NCI-H748 treated with DMSO at 0.1 percent for 48 hours (cell line): ENCODE results near the gene EYA4.

Source experiments
- DNase-seq: peaks from one replicate; lab custom pipeline; 2025; lab: John Stamatoyannopoulos, UW

The EYA4 gene

GRCh38 chr6:133399426-133399825 lies 158.3 kb downstream of the EYA4 start:
- DNase-seq = no peak

GRCh38 chr6:133404151-133404550 lies 163.0 kb downstream of the EYA4 start:
- peak; percentile 27 for DNase-seq

GRCh38 chr6:133404728-133405127 lies 163.6 kb downstream of the EYA4 start:
- DNase-seq = no peak

GRCh38 chr6:133407320-133408100 lies 166.4 kb downstream of the EYA4 start:
- DNase-seq = no peak

GRCh38 chr6:133408132-133408531 lies 167.0 kb downstream of the EYA4 start:
- no peak for DNase-seq

- DNase-seq = no peak
Observed at GRCh38 chr6:133408543-133408942, 167.4 kb downstream of the EYA4 start.

GRCh38 chr6:133410638-133411435 lies 169.7 kb downstream of the EYA4 start:
- no peak for DNase-seq

- DNase-seq = no peak
Observed at GRCh38 chr6:133411757-133412156, 170.6 kb downstream of the EYA4 start.

- no peak for DNase-seq
Observed at GRCh38 chr6:133415262-133415661, 174.1 kb downstream of the EYA4 start.

GRCh38 chr6:133418108-133418507 lies 177.0 kb downstream of the EYA4 start:
- DNase-seq = no peak

- DNase-seq = no peak
Observed at GRCh38 chr6:133423242-133423641, 182.1 kb downstream of the EYA4 start.

- no peak for DNase-seq
Observed at GRCh38 chr6:133424359-133424758, 183.2 kb downstream of the EYA4 start.

GRCh38 chr6:133426038-133426437 lies 184.9 kb downstream of the EYA4 start:
- no peak for DNase-seq

GRCh38 chr6:133428295-133428694 lies 187.1 kb downstream of the EYA4 start:
- DNase-seq = no peak

GRCh38 chr6:133430530-133430929 lies 189.4 kb downstream of the EYA4 start:
- DNase-seq = no peak

GRCh38 chr6:133431031-133431430 lies 189.9 kb downstream of the EYA4 start:
- no peak for DNase-seq

GRCh38 chr6:133432021-133432989 lies 191.1 kb downstream of the EYA4 start:
- peak; percentile 82 for DNase-seq

GRCh38 chr6:133435065-133435728 lies 194.0 kb downstream of the EYA4 start:
- DNase-seq = no peak

GRCh38 chr6:133436652-133437051 lies 195.5 kb downstream of the EYA4 start:
- no peak for DNase-seq

GRCh38 chr6:133441491-133441890 lies 200.3 kb downstream of the EYA4 start:
- DNase-seq = no peak

GRCh38 chr6:133446789-133447188 lies 205.6 kb downstream of the EYA4 start:
- no peak for DNase-seq

GRCh38 chr6:133447924-133448323 lies 206.8 kb downstream of the EYA4 start:
- no peak for DNase-seq
